Endothelial cell of umbilical vein (primary cell): ENCODE results near the gene INMT. TPM values are rescaled to one million over a fixed set of nuclear protein-coding genes. Genes with fewer than 3 reads are reported as not detected.

ENCODE experiments used
- BruUV-seq: library from RNA; stranded (reverse); fragments of 400-500 nt; replicated peaks from 2 replicates; lab custom pipeline; 2021; lab: Mats Ljungman, UMichigan
- CTCF ChIA-PET: fragments of 300-600, 350-600 bp; sonication (Branson Sonifier 250); formaldehyde crosslinking; loops from one replicate; lab custom pipeline; 2021; ENCODE audit warnings: antibody characterized with exemption, inconsistent platforms; lab: Charles Lee
- POLR2A ChIA-PET: fragments of 300-600, 350-600 bp; sonication (Branson Sonifier 250); formaldehyde crosslinking; loops from one replicate; lab custom pipeline; 2021; ENCODE audit warnings: antibody characterized with exemption, inconsistent platforms; lab: Charles Lee
- DNase-seq: peaks from one replicate; pipeline ENCODE4 v3.0.0-alpha.2; 2011; ENCODE audit warnings: low read depth, low spot score
- FAIRE-seq: peaks from 2 replicates; lab custom pipeline; 2011; peaks lifted over from hg19 to GRCh38; lab: Jason Lieb, UNC
- H2AFZ ChIP-seq: 2 replicates; pipeline ENCODE4 v1.6.0; 2012; ENCODE audit warnings: low read depth, low read length, control low read depth, inconsistent platforms
- H3K27ac ChIP-seq: 2 replicates; pipeline ENCODE4 v1.5.1; 2011; ENCODE audit warnings: low read depth, mild to moderate bottlenecking, control low read depth, low read length, moderate library complexity; ENCODE audit not compliant: insufficient read depth
- H3K27me3 ChIP-seq, 2 experiments: 2 replicates each; pipeline versions ENCODE4 v1.6.0 to v1.6.1; 2011; ENCODE audit warnings: low read length in 2 of 2, mixed read lengths in 1 of 2; ENCODE audit not compliant: control insufficient read depth in 2 of 2, insufficient read depth in 2 of 2
- H3K36me3 ChIP-seq, 2 experiments: 2 replicates in 1 of 2; 3 replicates in 1 of 2; pipeline ENCODE4 v1.5.1; 2011; ENCODE audit warnings: low read length in 2 of 2, mild to moderate bottlenecking in 1 of 2, moderate library complexity in 1 of 2; ENCODE audit not compliant: control insufficient read depth in 2 of 2, insufficient read depth in 2 of 2; ENCODE audit errors: extremely low read depth in 1 of 2
- H3K4me1 ChIP-seq: 3 replicates; pipeline ENCODE4 v1.5.1; 2011; ENCODE audit warnings: mild to moderate bottlenecking, low read length; ENCODE audit not compliant: control insufficient read depth, insufficient read depth; ENCODE audit errors: extremely low read depth
- H3K4me2 ChIP-seq: 2 replicates; pipeline ENCODE4 v1.6.1; 2011; ENCODE audit warnings: low read length, control low read depth, mixed read lengths; ENCODE audit not compliant: insufficient read depth
- H3K4me3 ChIP-seq, 3 experiments: fragments of 200-600 bp in 1 of 3; sonication (generic), shearing (Covaris generic) in 1 of 3; replicated peaks in 1 of 3; 2 replicates each; pipeline ENCODE4 v1.5.1; 2011 to 2016; ENCODE audit warnings: control low read depth in 3 of 3, low read length in 3 of 3, mild to moderate bottlenecking in 2 of 3, inconsistent platforms in 1 of 3, low read depth in 1 of 3, moderate library complexity in 1 of 3; ENCODE audit not compliant: insufficient read depth in 1 of 3
- H3K79me2 ChIP-seq: 2 replicates; pipeline ENCODE4 v1.6.0; 2012; ENCODE audit warnings: low read length, inconsistent platforms; ENCODE audit not compliant: control insufficient read depth, insufficient read depth
- H3K9ac ChIP-seq: replicated peaks from 2 replicates; pipeline ENCODE3; 2011; ENCODE audit warnings: low read length, control low read depth; ENCODE audit not compliant: insufficient read depth; ENCODE audit errors: extremely low read depth
- H3K9me1 ChIP-seq: replicated peaks from 3 replicates; pipeline ENCODE4 v1.6.0; 2011; ENCODE audit warnings: mild to moderate bottlenecking, low read length; ENCODE audit not compliant: control insufficient read depth, insufficient read depth; ENCODE audit errors: extremely low read depth
- H3K9me3 ChIP-seq: replicated peaks from 2 replicates; pipeline ENCODE4 v1.5.1; 2012; ENCODE audit warnings: low read length, inconsistent platforms; ENCODE audit not compliant: control insufficient read depth, insufficient read depth
- H4K20me1 ChIP-seq: replicated peaks from 2 replicates; pipeline ENCODE3; 2011; ENCODE audit warnings: mild to moderate bottlenecking, low read length; ENCODE audit not compliant: control insufficient read depth, insufficient read depth; ENCODE audit errors: extremely low read depth
- CTCF ChIP-seq, 2 donors: IDR thresholded peaks; 1 replicate in 1 of 2; 2 replicates in 1 of 2; pipeline ENCODE4 v1.5.1; 2011; ENCODE audit warnings: low read length in 2 of 2, mild to moderate bottlenecking in 2 of 2, moderate library complexity in 2 of 2, control low read depth in 1 of 2, inconsistent platforms in 1 of 2, low read depth in 1 of 2; ENCODE audit not compliant: insufficient read depth in 1 of 2; ENCODE audit errors: extremely low read depth in 1 of 2
- EZH2 ChIP-seq: IDR thresholded peaks from 2 replicates; pipeline ENCODE4 v1.6.1; 2012; ENCODE audit warnings: borderline replicate concordance, low read depth, mild to moderate bottlenecking, moderate library complexity, low read length, inconsistent platforms; ENCODE audit not compliant: severe bottlenecking
- FOS ChIP-seq: IDR thresholded peaks from 2 replicates; pipeline ENCODE4 v1.6.1; 2011; ENCODE audit warnings: mild to moderate bottlenecking, low read length, moderate library complexity, borderline replicate concordance; ENCODE audit not compliant: insufficient read depth
- GATA2 ChIP-seq: IDR thresholded peaks from 2 replicates; pipeline ENCODE4 v1.7.0; 2011; ENCODE audit warnings: low read depth, mild to moderate bottlenecking, moderate library complexity, mixed read lengths, low read length; ENCODE audit not compliant: insufficient read length, insufficient read depth
- JUN ChIP-seq: IDR thresholded peaks from 2 replicates; pipeline ENCODE4 v1.6.1; 2011; ENCODE audit warnings: borderline replicate concordance, low read depth; ENCODE audit not compliant: insufficient read length, insufficient read depth
- MYC ChIP-seq: IDR thresholded peaks from one replicate; pipeline ENCODE4 v1.6.1; 2011; ENCODE audit warnings: mild to moderate bottlenecking, low read depth, low read length
- POLR2A ChIP-seq: IDR thresholded peaks from 2 replicates; pipeline ENCODE4 v1.6.1; 2012; ENCODE audit warnings: low read depth, mild to moderate bottlenecking, control low read depth, low read length
- POLR2AphosphoS5 ChIP-seq: IDR thresholded peaks from 2 replicates; pipeline ENCODE4 v1.6.1; 2012; ENCODE audit warnings: low read depth, mild to moderate bottlenecking, control low read depth, low read length, moderate library complexity; ENCODE audit not compliant: insufficient read depth
- dilution Hi-C: fragments of 300-500 bp; cut with MboI; formaldehyde crosslinking; loops from one replicate; pipeline ENCODE4 v1.15.0; 2019; ENCODE audit warnings: low sequenced_read_pairs; ENCODE audit not compliant: extremely low pct_ligation_motif_present
- intact Hi-C: fragments of 100-400 bp; cut with micrococcal nuclease; formaldehyde crosslinking; loops from one replicate; pipeline ENCODE4 v1.10.0; 2022
- polyA plus RNA-seq, 4 experiments: library from polyadenylated mRNA; depleted of rRNA in 3 of 4; stranded (reverse) in 3 of 4; unstranded in 1 of 4; fragments of >200 nt; gene quantifications; 2 replicates each; pipeline versions ENCODE4 v1.2.1 to v1.2.3, GENCODE V29; 2011 to 2012; ENCODE audit warnings: missing spikeins in 1 of 4
- total RNA-seq: library from RNA; stranded (reverse); gene quantifications from 2 replicates; pipeline ENCODE4 v1.2.3, GENCODE V29; 2021
- TF ChIP-seq, protein P1 (sequence below): IDR thresholded peaks from 2 replicates; pipeline ENCODE4 v1.6.1; 2011; ENCODE audit not compliant: insufficient read depth, insufficient read length

INMT gene
- total and polyA plus RNA-seq, 2 donors (not counting 3 experiments of a cell fraction or from before 2014, with no cell fraction given), result not detected

GRCh38 chr7:30745261-30745941, 6.5 kb upstream of the INMT start:
- Histone ChIP-seq H3K36me3 (no peaks in the 10 kb centered on the region), H3K4me1 (no peaks in the 10 kb centered on the region), H3K27ac (no peak overlapping the region), H4K20me1 (no peaks in the 10 kb centered on the region), H3K9me3 (no peaks in the 10 kb centered on the region), H3K4me2 (no peak overlapping the region), H2AFZ (no peak overlapping the region), H3K27me3 (no peaks in the 10 kb centered on the region), H3K79me2 (no peaks in the 10 kb centered on the region), H3K9ac (no peak overlapping the region), H3K9me1 (no peaks in the 10 kb centered on the region), H3K4me3 (no peak overlapping the region)
- intact Hi-C loops (no loop called here), dilution Hi-C loops (no loop called here)
- DNase-seq (no peak), FAIRE-seq (no peak)
- CTCF ChIA-PET, result interaction anchor here (0.8 to 1.7 kb wide), 6 partner anchors 11 to 389 kb away, joined by 3 to 6 read pairs (median 3); no protein-coding TSS in a partner anchor
- no peak for TF ChIP-seq POLR2AphosphoS5
- TF ChIP-seq MYC, result no peak
- no peak for TF ChIP-seq JUN
- TF ChIP-seq POLR2A, result no peak
- no peak for TF ChIP-seq CTCF (IDR thresholded peaks at IDR 0.05; ENCODE audit: extremely low read depth in 1 of 2, insufficient read depth in 1 of 2, low read depth in 1 of 2, low read length in 2 of 2)
- no peak for TF ChIP-seq EZH2
- TF ChIP-seq, protein P1, sequence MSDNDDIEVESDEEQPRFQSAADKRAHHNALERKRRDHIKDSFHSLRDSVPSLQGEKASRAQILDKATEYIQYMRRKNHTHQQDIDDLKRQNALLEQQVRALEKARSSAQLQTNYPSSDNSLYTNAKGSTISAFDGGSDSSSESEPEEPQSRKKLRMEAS, result no peak
- no peak for TF ChIP-seq FOS
- no peak for TF ChIP-seq GATA2
- POLR2A ChIA-PET, result no interaction called here
- no TSS peak for BruUV-seq
